GM18858 (cell line): ENCODE measurements around the gene ZNF587B.
A peak's percentile ranks its signal among the peaks of the same experiment; 100 is the strongest.
"Not testable (repeated sequence)": the region's sequence is repeated elsewhere in the genome, so short reads cannot be mapped to it uniquely, and the experiment has no call there.

Source experiments
- ATAC-seq: cut with Tn5 transposase; IDR thresholded peaks from one replicate; pipeline ENCODE4 v1.9.1; 2021; ENCODE audit not compliant: unreplicated experiment

The ZNF587B gene

DNA sequence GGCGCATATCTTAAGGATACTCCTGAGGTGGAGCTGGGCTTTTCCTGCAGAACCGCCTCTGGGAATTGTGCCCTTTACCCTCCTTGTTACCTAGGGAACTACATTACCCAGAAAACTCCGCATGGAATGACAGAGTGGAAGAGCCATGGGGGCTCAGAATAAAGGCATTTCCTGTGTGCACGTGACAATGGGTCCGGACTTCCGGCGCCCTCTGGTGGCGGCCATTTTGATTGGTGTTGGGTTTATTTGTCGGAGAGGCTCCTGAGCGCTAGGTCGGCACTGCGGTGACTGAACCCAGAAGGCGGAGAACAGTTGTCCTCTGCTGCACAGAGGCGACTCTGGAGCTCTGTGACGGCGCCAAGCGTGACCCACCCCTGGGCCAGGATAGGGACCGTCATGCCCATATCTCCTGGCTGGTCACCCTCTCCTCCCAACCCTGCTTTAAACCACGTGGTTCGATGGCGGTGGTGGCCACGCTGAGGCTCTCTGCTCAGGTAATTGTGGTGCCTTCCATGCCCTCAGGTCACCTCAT lies at the start of gene ZNF587B:
Gene ZNF587B (plus strand): TSS at position 229 of the 532 bp plus-strand sequence. CDS start 230 bp downstream, at position 459.
- ATAC-seq = no peak

DNA sequence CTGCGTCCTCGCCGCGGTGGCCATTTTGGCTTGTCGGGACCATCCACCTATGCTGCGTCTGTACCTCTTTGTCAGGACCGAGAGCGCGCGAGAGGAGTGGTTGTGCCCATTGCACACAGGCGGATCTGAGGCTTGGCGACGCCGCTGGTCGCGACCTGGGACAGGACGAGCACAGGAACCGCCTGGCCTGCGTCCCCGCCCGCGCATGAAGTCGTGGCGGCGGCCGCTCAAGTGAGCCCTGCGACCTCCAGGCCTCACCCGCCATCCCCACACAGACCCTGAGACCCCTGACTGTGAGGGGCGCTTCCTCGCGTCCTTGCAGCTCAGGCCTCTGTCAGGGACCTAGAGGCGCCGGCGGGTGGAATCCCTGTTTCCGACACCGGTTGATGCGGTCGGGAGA lies 43.8 kb upstream of the ZNF587B start:
- ATAC-seq = no peak

DNA sequence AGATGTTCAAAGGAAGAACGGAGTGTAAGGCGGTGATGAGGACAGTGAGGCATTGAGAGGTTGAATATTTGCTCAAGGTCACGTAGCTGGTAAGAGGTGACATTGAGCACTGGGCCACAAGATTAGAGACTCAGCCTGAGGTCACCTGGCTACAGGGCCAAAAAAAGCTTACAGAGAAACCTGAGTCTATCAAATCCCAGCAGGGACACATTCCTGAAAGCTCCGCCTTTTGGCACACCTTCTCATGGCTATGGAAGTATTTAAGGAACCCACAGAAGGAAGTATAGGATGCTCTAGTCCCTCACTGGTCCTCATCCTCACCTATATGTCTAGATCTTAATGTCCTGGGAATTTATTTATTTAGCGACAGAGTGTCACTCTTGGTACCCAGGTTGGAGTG lies 43.2 kb upstream of the ZNF587B start:
- no peak for ATAC-seq

GRCh38 chr19:57788114-57788692 lies 41.9 kb upstream of the ZNF587B start:
- ATAC-seq = no peak

GRCh38 chr19:57789288-57789687 lies 40.8 kb upstream of the ZNF587B start:
- ATAC-seq = no peak

GRCh38 chr19:57796580-57796979 lies 33.5 kb upstream of the ZNF587B start:
- ATAC-seq = not testable (repeated sequence)

GRCh38 chr19:57800696-57801095 lies 29.4 kb upstream of the ZNF587B start:
- no peak for ATAC-seq

GRCh38 chr19:57802269-57802668 lies 27.8 kb upstream of the ZNF587B start:
- ATAC-seq = no peak

DNA sequence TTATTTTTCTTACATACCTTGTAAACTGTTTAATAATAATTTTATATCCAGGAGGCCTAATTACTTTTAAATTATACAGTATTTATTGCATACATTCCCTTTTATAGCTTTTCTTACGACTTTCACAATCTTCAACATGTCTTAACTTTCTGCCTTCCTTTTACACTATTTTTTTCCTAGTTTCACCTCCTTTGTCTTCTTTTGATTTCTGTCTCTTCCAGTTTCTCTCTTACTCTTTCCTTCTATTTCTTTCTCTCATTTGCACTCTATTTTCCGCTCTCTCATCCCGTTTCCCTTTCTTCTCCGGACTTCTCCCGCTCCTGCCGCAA lies 26.9 kb upstream of the ZNF587B start:
- no peak for ATAC-seq

DNA sequence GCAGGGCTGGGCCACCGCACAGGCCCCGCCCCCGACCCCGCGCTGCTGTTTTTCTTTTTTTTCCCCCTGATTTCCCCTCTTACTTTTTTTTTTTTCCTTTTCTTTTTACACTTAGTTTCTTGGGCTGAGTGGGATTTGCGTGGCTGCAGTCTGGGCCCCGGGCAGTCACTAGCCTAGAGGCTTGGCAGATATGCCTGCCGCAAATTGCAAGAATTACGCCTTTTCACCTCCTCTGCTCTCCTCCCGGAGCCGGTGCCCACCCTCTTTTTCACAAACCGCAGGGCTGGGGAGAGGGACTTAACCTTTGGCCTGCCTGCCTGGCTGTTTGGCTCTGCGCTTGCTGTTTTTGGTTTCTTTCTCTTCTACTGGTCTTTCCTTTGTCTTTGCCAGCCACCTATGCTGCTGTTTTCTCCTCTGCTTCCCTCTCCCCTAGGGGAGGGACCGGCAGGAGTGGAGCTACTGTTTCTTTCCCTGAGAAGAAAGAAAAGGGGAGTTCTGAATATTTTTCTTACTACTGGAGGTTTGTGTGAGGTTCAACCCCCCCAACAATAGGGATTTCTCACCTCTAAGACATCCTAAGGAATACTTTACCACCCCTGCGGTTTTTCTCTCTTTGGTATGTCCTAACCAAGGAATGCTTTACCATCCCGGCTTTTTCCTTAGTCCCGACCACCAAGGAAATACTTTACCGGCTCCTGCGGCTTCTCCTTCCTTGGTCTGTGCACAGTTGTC lies 26.3 kb upstream of the ZNF587B start:
- ATAC-seq = no peak

GRCh38 chr19:57807541-57807940 lies 22.6 kb upstream of the ZNF587B start:
- ATAC-seq = no peak

DNA sequence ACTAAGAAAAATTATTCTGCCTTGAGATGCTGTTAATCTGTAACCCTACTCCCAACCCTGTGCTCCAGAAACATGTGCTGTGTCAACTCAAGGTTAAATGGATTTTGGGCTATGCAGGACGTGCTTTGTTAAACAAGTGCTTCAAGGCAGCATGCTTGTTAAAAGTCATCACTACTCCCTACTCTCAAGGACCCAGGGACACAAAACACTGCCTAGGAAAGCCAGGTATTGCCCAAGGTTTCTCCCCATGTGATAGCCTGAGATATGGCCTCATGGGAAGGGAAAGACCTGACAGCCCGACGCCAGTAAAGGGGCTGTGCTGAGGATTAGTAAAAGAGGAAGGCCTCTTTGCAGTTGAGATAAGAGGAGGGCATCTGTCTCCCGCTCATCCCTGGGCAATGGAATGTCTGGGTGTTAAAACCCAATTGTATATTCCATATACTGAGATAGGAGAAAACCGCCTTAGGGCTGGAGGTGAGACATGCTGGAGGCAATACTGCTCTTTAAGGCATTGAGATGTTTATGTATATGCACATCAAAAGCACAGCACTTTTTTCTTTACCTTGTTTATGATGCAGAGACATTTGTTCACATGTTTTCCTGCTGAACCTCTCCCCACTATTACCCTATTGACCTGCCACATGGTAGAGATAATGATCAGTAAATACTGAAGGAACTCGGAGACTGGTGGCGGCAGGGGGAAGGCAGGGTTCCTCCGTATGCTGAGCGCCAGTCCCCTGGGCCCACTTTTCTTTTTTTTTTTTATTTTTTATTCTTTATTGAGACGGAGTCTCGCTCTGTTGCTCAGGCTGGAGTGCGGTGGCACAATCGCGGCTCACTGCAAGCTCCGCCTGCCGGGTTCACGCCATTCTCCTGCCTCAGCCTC lies 19.4 kb upstream of the ZNF587B start:
- ATAC-seq = not testable (repeated sequence)

- no peak for ATAC-seq
Measured at GRCh38 chr19:57812226-57812625, 17.9 kb upstream of the ZNF587B start.

DNA sequence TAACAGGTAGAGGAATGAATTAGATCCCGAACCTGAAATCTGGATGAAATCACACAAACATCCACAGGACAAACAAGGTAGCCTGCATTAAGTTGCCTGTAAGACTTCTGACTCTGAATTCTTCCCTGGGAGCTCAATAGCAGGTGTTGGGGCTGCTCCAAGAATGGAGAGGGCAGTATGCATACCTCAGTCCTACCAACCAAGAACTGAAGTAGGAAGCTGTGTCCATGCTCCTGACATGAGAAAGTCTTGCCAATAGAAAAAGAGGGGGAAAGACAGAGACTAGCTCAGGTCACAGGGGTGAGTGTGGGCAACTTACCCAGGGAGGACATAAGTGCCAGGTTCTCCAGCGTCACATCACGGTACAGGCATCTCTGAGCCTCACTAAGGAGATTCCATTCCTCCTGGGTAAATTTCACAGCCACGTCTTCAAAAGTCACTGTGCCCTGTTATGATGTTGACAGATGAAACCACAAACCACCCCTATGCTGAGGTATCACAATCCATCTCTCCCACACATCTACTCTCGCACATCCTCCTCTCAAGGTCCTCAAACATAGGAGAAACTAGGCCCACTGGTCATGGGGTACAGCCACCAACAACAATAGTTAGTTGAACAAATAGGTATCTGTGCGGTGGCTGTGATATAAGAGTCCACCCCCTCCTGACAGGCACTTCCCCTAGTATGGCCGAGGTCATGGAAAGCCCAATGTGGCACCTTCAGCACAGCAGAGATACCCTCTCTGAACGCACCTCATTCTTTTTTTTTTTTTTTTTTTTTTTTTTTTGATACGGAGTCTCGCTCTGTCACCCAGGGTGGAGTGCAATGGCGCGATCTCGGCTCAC lies 16.9 kb upstream of the ZNF587B start:
- not testable (repeated sequence) for ATAC-seq

DNA sequence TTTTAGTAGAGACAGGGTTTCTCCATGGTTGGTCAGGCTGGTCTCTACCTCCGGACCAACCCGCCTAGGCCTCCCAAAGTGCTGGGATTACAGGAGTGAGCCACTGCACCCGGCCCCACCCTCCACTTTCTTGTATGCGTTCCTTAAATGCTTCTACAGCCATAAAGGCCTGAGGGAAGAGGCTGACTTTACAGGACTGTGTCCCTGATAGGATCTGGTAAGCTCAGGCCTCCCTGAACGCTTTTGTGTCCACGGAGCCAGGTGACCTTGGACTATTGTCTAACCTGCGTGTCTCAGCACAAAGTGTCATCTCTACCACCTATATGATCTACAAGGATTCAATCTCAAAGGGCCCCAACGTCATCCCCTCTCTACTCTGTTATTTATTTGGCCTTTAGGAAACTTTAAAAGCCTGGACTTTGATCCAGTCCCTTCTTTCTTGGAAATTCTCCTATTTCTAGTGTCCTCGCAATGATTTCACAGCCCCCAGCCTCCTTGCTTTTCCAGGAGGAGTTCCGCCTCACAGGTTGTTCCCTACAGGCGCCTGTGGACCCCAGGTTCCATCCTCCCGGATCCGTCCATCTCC lies 16.1 kb upstream of the ZNF587B start:
- no peak for ATAC-seq

DNA sequence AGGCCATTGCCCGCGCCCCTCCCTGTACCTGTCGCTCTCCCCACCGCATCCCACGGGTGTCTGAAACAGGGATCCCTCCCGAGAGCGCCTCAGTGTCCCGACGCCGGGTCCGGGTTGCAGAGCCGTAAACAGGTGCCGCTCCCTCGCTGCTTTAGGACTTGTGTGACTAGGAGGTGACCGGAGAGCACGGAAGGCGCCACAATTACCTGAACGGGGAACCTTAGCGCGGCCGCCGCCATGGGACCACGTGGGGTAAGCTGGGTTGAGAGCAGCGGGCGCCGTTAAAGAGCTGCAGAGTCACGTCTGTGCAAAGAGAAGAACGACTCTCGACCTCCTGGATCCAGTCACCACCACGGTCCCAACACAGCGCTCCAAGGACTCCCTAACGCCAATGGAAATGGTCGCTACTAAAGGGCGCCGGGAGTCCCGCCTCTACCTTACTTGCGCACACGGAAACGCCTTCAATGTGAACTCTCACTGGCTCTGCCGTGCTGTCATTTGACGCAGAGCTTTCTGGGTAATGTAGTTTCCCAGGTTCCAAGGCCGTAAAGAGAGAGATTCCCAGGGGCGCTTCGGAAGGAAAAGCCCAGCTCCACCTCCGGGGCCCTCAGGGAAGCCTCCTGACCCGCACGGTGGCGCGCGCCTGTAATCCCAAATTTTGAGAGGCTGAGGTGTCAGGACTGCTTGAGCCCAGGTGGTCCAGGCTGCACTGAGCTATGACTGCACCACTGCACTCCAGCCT lies 15.4 kb upstream of the ZNF587B start, which contains the start of gene ZNF552:
Gene ZNF552 (minus strand): TSS at position 409 of the 742 bp plus-strand sequence. CDS start 170 bp downstream, at position 239.
- peak; percentile 71 for ATAC-seq

DNA sequence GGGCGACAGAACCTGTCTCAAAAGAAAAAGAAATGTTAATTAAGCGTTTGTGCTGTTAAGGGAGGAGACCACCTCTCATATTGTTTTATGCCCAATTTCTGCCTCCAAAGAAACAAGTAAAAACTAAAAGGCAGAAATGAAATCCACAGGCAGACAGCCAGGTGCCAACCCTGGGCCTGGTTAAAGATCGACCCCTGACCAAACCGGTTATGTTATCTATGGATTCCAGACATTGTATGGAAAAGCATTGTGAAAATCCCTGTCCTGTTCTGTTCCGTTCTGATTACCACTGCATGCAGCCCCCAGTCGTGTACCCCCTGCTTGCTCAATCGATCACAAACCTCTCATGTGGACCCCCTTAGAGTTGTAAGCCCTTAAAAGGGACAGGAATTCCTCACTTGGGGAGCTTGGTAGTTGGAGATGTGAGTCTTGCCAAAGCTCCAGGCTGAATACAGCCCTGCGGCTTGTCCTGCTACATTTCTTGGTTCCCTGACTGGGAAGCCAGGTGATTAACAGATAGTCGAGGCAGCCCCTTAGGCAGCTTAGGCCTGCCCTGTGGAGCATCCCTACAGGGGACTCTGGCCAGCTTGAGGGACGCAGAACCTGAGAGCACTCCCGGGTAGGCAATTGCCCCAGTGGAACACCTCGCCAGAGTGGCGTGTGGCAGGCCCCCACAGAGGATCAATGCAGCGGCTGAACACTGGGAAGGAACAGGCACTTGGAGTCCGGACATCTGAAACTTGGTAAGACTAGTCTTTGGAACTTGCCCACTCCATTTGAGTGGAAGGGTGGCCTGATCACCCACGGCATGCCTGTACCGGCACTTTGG lies 14.6 kb upstream of the ZNF587B start:
- no peak for ATAC-seq

DNA sequence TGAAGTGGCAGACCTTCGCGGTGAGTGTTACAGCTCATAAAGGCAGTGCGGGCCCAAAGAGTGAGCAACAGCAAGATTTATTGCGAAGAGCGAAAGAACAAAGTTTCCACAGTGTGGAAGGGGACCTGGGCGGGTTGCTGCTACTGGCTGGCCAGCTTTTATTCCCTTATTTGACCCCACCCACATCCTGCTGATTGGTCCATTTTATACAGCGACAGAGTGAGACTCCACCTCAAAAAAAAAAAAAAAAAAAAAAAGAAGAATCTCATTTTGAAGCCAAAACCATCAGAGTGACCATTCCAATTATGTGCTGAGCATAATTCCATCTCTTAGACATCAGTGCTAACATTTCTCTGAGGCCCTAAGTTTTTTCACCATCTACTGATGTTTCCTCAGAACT lies 13.4 kb upstream of the ZNF587B start:
- ATAC-seq = no peak

- ATAC-seq = no peak
Measured at GRCh38 chr19:57817976-57818375, 12.1 kb upstream of the ZNF587B start.
